HepG2 (cell line): ENCODE results near the gene NKD1. TPM values are rescaled to one million over a fixed set of nuclear protein-coding genes. Genes with fewer than 3 reads are reported as not detected.

Experiments
- ARID3A ChIP-seq: IDR thresholded peaks from 2 replicates; pipeline ENCODE4 v1.6.1; 2012; ENCODE audit warnings: low read depth, low read length, improper control_type of control experiment
- CENPX ChIP-seq: sonication (generic); formaldehyde crosslinking; IDR thresholded peaks from 2 replicates; pipeline ENCODE4 v1.9.0; 2021; ENCODE audit warnings: mild to moderate bottlenecking, missing genetic modification reagents, moderate library complexity
- FOXO1 ChIP-seq: sonication (generic); formaldehyde crosslinking; IDR thresholded peaks from 2 replicates; pipeline ENCODE4 v1.4.0; 2020; ENCODE audit warnings: missing genetic modification reagents
- GLMP ChIP-seq: sonication (generic); formaldehyde crosslinking; IDR thresholded peaks from 2 replicates; pipeline ENCODE4 v1.9.0; 2021; ENCODE audit warnings: missing genetic modification reagents, mild to moderate bottlenecking, borderline replicate concordance
- GPBP1L1 ChIP-seq: sonication (generic); formaldehyde crosslinking; IDR thresholded peaks from 2 replicates; pipeline ENCODE4 v1.5.0; 2020; ENCODE audit warnings: mild to moderate bottlenecking, missing genetic modification reagents
- GRHL1 ChIP-seq: sonication (generic); formaldehyde crosslinking; conservative IDR thresholded peaks from 2 replicates; pipeline ENCODE4 v1.8.0; 2022; ENCODE audit warnings: missing genetic modification reagents
- JDP2 ChIP-seq: sonication (generic); formaldehyde crosslinking; IDR thresholded peaks from 2 replicates; pipeline ENCODE4 v1.8.1; 2022; ENCODE audit warnings: missing genetic modification reagents, borderline replicate concordance
- KAT2B ChIP-seq: fragments of 150-350 bp; IDR thresholded peaks from 2 replicates; pipeline ENCODE4 v1.6.1; 2014; ENCODE audit warnings: low read depth, low read length, borderline replicate concordance
- SMARCC2 ChIP-seq: fragments of 450-650 bp; IDR thresholded peaks from 2 replicates; pipeline ENCODE4 v1.6.1; 2017; ENCODE audit warnings: antibody characterized with exemption, mild to moderate bottlenecking
- TBX3 ChIP-seq: fragments of 450-650 bp; IDR thresholded peaks from 2 replicates; pipeline ENCODE4 v1.6.1; 2017; ENCODE audit warnings: antibody characterized with exemption, mild to moderate bottlenecking, inconsistent platforms, borderline replicate concordance
- TMF1 ChIP-seq: sonication (generic); formaldehyde crosslinking; IDR thresholded peaks from 2 replicates; pipeline ENCODE4 v1.8.1; 2022; ENCODE audit warnings: low read depth, missing genetic modification reagents
- ZC3H13 ChIP-seq: sonication (generic); formaldehyde crosslinking; IDR thresholded peaks from 2 replicates; pipeline ENCODE4 v1.8.1; 2023; ENCODE audit warnings: mild to moderate bottlenecking, missing genetic modification reagents, moderate library complexity
- ZNF18 ChIP-seq: sonication (generic); formaldehyde crosslinking; IDR thresholded peaks from 2 replicates; pipeline ENCODE4 v1.8.0; 2022; ENCODE audit warnings: mild to moderate bottlenecking, missing genetic modification reagents; ENCODE audit not compliant: insufficient replicate concordance
- ZNF280B ChIP-seq: sonication (generic); formaldehyde crosslinking; IDR thresholded peaks from 2 replicates; pipeline ENCODE4 v1.5.0; 2020; ENCODE audit warnings: missing genetic modification reagents, mild to moderate bottlenecking, borderline replicate concordance
- ZNF468 ChIP-seq: sonication (generic); formaldehyde crosslinking; IDR thresholded peaks from 2 replicates; pipeline ENCODE4 v1.8.0; 2022; ENCODE audit warnings: mild to moderate bottlenecking, moderate library complexity, missing genetic modification reagents
- ZNF569 ChIP-seq: sonication (generic); formaldehyde crosslinking; IDR thresholded peaks from 2 replicates; pipeline ENCODE4 v1.5.0; 2020; ENCODE audit warnings: mild to moderate bottlenecking, missing genetic modification reagents, moderate library complexity, borderline replicate concordance
- ZNF691 ChIP-seq: sonication (generic); formaldehyde crosslinking; IDR thresholded peaks from 2 replicates; pipeline ENCODE4 v1.4.0; 2020; ENCODE audit warnings: missing genetic modification reagents, low read depth, mild to moderate bottlenecking, borderline replicate concordance
- ZNF777 ChIP-seq: sonication (generic); formaldehyde crosslinking; IDR thresholded peaks from 2 replicates; pipeline ENCODE4 v1.4.0; 2020; ENCODE audit warnings: missing genetic modification reagents
- ZNF891 ChIP-seq: sonication (generic); formaldehyde crosslinking; IDR thresholded peaks from 2 replicates; pipeline ENCODE4 v1.5.0; 2020; ENCODE audit warnings: mild to moderate bottlenecking, missing genetic modification reagents
- polyA plus RNA-seq, 8 experiments: library from polyadenylated mRNA; depleted of rRNA in 3 of 8; stranded (reverse) in 7 of 8; unstranded in 1 of 8; fragments of >200 nt; fragmentation: Illumina TruSeq in 4 of 8; extraction: Trizol in 4 of 8; gene quantifications; 2 replicates each; pipeline versions ENCODE4 v1.2.1 to v1.2.3, GENCODE V29; 2011 to 2016; ENCODE audit warnings: low read depth in 4 of 8, missing spikeins in 1 of 8, mixed read lengths in 1 of 8; ENCODE audit not compliant: insufficient read depth in 1 of 8
- total RNA-seq, 5 experiments: library from RNA; depleted of rRNA; stranded (reverse); fragments of >200 nt; fragmentation: Illumina TruSeq; extraction: Trizol; gene quantifications; 2 replicates each; pipeline ENCODE4 v1.2.3, GENCODE V29; 2016; ENCODE audit warnings: low read depth in 1 of 5

NKD1 gene
- total and polyA plus RNA-seq, 2 of the 13 experiments (the other 11 are each of a cell fraction or from before 2014, with no cell fraction given) = 70.4 to 121 TPM

- TF ChIP-seq ZNF691 (CRISPR knock-in tag) (0 out of 2 replicates have a peak, but pooled peaks have one; percentile 85), SMARCC2 (no peak), ZNF280B (CRISPR knock-in tag) (no peak), JDP2 (no peak), FOXO1 (no peak), TBX3 (no peak), ZNF18 (peak; percentile 14), KAT2B (no peak), TMF1 (CRISPR knock-in tag) (no peak), ARID3A (no peak), ZNF891 (CRISPR knock-in tag) (no peak), GLMP (CRISPR knock-in tag) (no peak), ZC3H13 (CRISPR knock-in tag) (peak; percentile 52; the same call in 1 of the 2 replicates), GPBP1L1 (no peak), ZNF468 (CRISPR knock-in tag) (no peak), ZNF569 (no peak), CENPX (CRISPR knock-in tag) (no peak), ZNF777 (CRISPR knock-in tag) (no peak), GRHL1 (no peak)
These were observed 839 bp downstream of the NKD1 start (continued) for GRCh38 chr16:50548909-50549560.
